HG03045 (cell line): ENCODE data around the gene PALLD.

Experiments
- ATAC-seq: cut with Tn5 transposase; IDR thresholded peaks from one replicate; pipeline ENCODE4 v1.9.1; 2021; ENCODE audit warnings: mild to moderate bottlenecking, moderate library complexity; ENCODE audit not compliant: unreplicated experiment

The PALLD gene

GRCh38 chr4:168614281-168615057, 117.6 kb downstream of the PALLD start:
- ATAC-seq: no peak

GRCh38 chr4:168615294-168616065, 118.6 kb downstream of the PALLD start:
- ATAC-seq: no peak

GRCh38 chr4:168618577-168619265, 121.9 kb downstream of the PALLD start:
- ATAC-seq: no peak

GRCh38 chr4:168619266-168619631, 122.4 kb downstream of the PALLD start:
- ATAC-seq: no peak

- no peak for ATAC-seq
These were observed 125.1 kb downstream of the PALLD start for GRCh38 chr4:168621806-168622589.

- no peak for ATAC-seq
These were observed 125.7 kb downstream of the PALLD start for GRCh38 chr4:168622600-168622999.

- ATAC-seq: no peak
These were observed 126.2 kb downstream of the PALLD start for GRCh38 chr4:168623011-168623410.

- ATAC-seq: no peak
These were observed 126.6 kb downstream of the PALLD start for GRCh38 chr4:168623484-168623883.

- no peak for ATAC-seq
These were observed 131.4 kb downstream of the PALLD start for GRCh38 chr4:168628251-168628650.

- no peak for ATAC-seq
These were observed 132.7 kb downstream of the PALLD start for GRCh38 chr4:168629566-168629965.

- ATAC-seq: no peak
These were observed 133.8 kb downstream of the PALLD start for GRCh38 chr4:168630445-168631187.

- ATAC-seq: no peak
These were observed 134.7 kb downstream of the PALLD start for GRCh38 chr4:168631241-168632162.

- no peak for ATAC-seq
These were observed 135.5 kb downstream of the PALLD start for GRCh38 chr4:168632301-168632725.

GRCh38 chr4:168633064-168633463, 136.2 kb downstream of the PALLD start:
- ATAC-seq: no peak

GRCh38 chr4:168633496-168633895, 136.6 kb downstream of the PALLD start:
- ATAC-seq: no peak

GRCh38 chr4:168634276-168634802, 137.5 kb downstream of the PALLD start:
- ATAC-seq: no peak

GRCh38 chr4:168636040-168636439, 139.2 kb downstream of the PALLD start:
- no peak for ATAC-seq

- no peak for ATAC-seq
These were observed 139.8 kb downstream of the PALLD start for GRCh38 chr4:168636506-168637196.
